Measurements from ENCODE around the gene ZNF222. TPM values are rescaled to one million over a fixed set of nuclear protein-coding genes. Genes with fewer than 3 reads are reported as not detected.

ZNF222 gene
- total RNA-seq, 2 donors from 2014 or later = 1.8 to 4.7 TPM

DNA sequence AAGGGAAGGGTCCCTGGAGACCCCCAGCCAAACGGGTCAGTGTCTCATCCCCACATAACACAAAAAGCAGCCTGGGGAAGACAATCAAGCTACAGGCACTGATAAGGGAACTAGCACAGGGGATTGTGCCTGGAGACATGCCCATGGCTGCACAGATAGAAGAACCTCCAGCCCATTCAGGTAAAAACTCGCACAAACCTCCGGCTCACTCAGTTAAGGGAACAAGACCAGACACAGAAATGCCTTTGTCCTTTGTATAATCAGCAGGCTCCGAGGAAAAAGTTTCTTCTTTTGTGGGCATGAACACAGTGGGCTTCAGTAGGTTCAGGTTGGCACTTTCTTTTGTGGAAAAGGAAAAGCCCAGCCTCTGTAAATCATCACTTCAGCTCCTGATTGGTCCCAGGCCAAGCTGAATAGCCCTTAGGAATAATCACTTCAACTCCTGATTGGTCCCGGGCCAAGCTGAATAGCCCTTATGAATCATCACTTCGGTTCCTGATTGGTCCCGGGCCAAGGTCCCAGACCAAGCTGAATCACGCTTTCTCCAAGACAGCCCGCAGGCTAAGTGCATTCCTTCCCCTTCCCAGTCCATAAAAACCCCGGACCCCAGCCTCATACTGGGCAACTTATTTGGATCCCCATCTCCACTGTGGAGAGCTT lies 27.4 kb upstream of the ZNF222 start:
- no peak overlapping the region for H3K4me3 ChIP-seq
- peaks cover 3 to 7% of the 10 kb centered on the region in 2 donors for H3K4me1 ChIP-seq (ENCODE audit: control insufficient read depth in 1 of 2, low read depth in 2 of 2)
- no peak overlapping the region for H3K27ac ChIP-seq
- DNase-seq (ENCODE audit: low spot score) = no peak
- TF ChIP-seq, protein P1, sequence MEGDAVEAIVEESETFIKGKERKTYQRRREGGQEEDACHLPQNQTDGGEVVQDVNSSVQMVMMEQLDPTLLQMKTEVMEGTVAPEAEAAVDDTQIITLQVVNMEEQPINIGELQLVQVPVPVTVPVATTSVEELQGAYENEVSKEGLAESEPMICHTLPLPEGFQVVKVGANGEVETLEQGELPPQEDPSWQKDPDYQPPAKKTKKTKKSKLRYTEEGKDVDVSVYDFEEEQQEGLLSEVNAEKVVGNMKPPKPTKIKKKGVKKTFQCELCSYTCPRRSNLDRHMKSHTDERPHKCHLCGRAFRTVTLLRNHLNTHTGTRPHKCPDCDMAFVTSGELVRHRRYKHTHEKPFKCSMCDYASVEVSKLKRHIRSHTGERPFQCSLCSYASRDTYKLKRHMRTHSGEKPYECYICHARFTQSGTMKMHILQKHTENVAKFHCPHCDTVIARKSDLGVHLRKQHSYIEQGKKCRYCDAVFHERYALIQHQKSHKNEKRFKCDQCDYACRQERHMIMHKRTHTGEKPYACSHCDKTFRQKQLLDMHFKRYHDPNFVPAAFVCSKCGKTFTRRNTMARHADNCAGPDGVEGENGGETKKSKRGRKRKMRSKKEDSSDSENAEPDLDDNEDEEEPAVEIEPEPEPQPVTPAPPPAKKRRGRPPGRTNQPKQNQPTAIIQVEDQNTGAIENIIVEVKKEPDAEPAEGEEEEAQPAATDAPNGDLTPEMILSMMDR (IDR thresholded peaks at IDR 0.05) = no peak
- H3K36me3 ChIP-seq = peaks cover 36% of the 10 kb centered on the region
- ATAC-seq (ENCODE audit: insufficient number of reproducible peaks, low FRiP score, low read depth) = no peak
- H3K27me3 ChIP-seq (replicated peaks; ENCODE audit: insufficient read depth) = no peaks in the 10 kb centered on the region
- peaks cover 8% of the 10 kb centered on the region for H3K9me3 ChIP-seq

DNA sequence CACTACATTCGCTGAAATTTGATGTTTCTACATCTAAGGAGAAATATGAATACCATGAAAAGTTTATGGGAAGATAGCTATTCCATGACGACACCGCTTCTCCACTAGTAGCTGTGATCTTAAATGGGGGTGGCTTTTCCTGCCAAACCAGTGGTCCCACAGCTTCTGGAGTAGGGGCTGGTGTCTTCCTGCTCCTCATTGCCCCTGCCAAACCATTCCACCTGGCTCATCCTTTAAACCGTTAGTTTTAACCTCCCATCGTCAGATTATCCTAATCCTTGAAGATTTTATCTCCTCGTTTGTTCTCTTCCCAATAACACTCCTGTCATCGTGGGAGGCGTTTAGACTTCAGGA lies 23.0 kb upstream of the ZNF222 start:
- H3K27me3 ChIP-seq (replicated peaks; ENCODE audit: insufficient read depth) = no peaks in the 10 kb centered on the region
- ATAC-seq (ENCODE audit: insufficient number of reproducible peaks, low FRiP score, low read depth) (no peak), DNase-seq (ENCODE audit: low spot score) (no peak)
- TF ChIP-seq, protein P1 (IDR thresholded peaks at IDR 0.05) = no peak
- H3K36me3 ChIP-seq = peaks cover 7% of the 10 kb centered on the region
- H3K4me3 ChIP-seq = peak overlapping the region; percentile 84
- peaks cover 6 to 14% of the 10 kb centered on the region in 2 donors for H3K4me1 ChIP-seq (ENCODE audit: control insufficient read depth in 1 of 2, low read depth in 2 of 2)
- peak overlapping the region; percentile 65 to 75 for H3K27ac ChIP-seq
- H3K9me3 ChIP-seq = peaks cover 5% of the 10 kb centered on the region

DNA sequence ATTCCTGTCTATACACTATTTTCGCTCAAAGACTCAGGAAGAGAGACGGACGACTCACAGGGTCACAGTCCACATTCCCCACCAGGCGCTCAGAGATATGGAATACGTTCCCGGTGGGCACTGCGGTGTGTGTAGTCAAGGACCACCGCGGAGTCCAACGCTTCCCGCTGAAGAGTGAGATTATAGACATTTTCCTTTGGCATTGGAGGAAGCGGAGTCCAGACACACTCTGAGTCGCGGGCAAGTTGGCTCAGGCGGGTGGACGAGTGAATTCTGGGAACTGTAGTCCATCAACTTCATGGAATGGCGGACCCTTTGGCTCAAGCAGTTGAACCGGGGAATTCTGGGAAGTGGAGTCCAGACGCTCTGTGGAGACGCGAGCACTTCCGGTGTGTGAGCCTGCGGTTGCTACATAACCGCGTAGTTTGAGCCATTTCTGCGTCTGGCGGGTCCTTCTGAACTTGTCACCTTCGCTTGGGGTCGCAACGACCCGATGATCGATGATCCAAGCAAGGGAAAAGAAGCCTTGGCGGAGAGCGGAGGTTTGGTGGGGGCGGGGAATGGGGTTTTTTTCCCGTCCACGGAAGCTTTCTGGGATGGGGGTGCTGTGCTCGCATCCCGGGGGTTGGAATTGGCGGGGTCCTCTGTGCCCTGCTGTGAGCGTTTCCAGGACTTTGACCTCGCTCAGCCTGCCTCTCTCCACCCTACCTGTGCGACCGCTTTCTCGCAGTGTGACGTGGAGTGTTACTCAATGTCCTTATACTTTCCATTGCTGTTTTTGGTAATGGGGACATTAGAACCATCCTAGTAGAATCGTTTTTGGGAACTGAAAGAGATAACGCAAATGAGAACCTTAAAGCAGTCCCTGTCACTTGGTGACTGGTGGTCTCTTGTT lies 22.4 kb upstream of the ZNF222 start, which contains the start of gene ZNF230:
Gene ZNF230, plus strand, starts transcription at position 392 of the 895 bp plus-strand sequence. CDS start 4,122 bp downstream, outside the sequence.
- Histone ChIP-seq H3K27ac (peak within 1 kb of the TSS; percentile 65 to 75), H3K4me1 (ENCODE audit: control insufficient read depth in 1 of 2, low read depth in 2 of 2) (peaks cover 6 to 14% of the 10 kb centered on the region in 2 donors), H3K9me3 (no peaks in the 10 kb centered on the region), H3K36me3 (peaks cover 13% of the 10 kb centered on the region), H3K4me3 (peak within 1 kb of the TSS; percentile 84), H3K27me3 (replicated peaks; ENCODE audit: insufficient read depth) (no peaks in the 10 kb centered on the region)
- peak; percentile 77 for DNase-seq (ENCODE audit: low spot score)
- TF ChIP-seq, protein P1 (IDR thresholded peaks at IDR 0.05) = no peak
- ATAC-seq (ENCODE audit: insufficient number of reproducible peaks, low FRiP score, low read depth) = peak; percentile 95

DNA sequence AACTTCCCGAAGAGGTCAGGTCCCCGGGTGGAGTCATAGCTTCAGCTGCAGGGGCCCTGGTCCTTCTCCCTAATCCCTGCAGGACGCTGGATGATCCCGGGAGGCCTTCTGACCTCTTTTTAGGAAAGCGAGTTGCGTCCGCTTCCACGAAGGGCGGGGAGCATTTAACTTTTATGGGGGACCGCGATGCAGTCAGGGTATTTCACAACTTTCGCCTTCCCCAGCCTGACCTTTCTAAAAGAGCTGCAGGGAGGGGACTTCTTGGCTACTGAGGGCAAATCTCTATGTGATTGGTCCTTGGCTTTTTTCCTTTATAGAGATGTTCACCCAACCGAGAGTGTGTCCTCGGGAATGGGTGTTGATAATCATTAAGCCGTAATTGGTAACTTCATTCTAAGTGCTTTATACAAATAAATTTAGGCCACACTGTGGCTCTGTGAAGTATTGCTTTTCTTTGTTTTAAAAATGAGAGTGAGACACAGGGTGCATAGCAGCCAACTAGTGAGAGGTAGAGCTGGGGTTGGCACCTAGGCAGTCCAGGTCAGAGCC lies 21.6 kb upstream of the ZNF222 start:
- Histone ChIP-seq H3K9me3 (peaks cover 6% of the 10 kb centered on the region), H3K27ac (peak overlapping the region in 1 of 2 donors; percentile 40), H3K36me3 (peaks cover 19% of the 10 kb centered on the region), H3K27me3 (replicated peaks; ENCODE audit: insufficient read depth) (no peaks in the 10 kb centered on the region), H3K4me3 (peak overlapping the region; percentile 84), H3K4me1 (ENCODE audit: control insufficient read depth in 1 of 2, low read depth in 2 of 2) (peaks cover 6 to 14% of the 10 kb centered on the region in 2 donors)
- TF ChIP-seq, protein P1 (IDR thresholded peaks at IDR 0.05) = no peak
- no peak for ATAC-seq (ENCODE audit: insufficient number of reproducible peaks, low FRiP score, low read depth)
- no peak for DNase-seq (ENCODE audit: low spot score)

DNA sequence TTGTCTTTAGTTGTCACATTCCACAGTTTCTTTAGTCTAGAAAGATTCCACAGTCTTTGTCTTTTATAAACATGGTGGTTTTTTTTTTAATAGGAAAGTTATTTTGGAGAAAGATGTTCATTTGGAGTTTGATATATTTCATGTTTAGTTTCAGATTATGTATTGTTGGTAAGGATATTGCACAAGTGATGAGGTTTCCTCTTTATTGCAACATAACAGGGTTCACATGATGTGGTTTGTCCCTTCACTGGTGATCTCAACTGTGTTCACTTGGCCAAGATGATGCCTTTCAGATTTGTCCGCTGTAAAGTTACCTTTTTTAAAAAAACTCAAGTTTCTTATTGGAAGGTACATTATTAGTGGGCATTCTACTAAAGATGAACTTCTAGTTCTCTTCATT lies 19.2 kb upstream of the ZNF222 start:
- Histone ChIP-seq H3K27me3 (replicated peaks; ENCODE audit: insufficient read depth) (no peaks in the 10 kb centered on the region), H3K4me3 (no peak overlapping the region), H3K27ac (no peak overlapping the region), H3K9me3 (peaks cover 24% of the 10 kb centered on the region), H3K4me1 (ENCODE audit: control insufficient read depth in 1 of 2, low read depth in 2 of 2) (peaks cover 6 to 14% of the 10 kb centered on the region in 2 donors), H3K36me3 (peaks cover 43% of the 10 kb centered on the region)
- ATAC-seq (ENCODE audit: insufficient number of reproducible peaks, low FRiP score, low read depth) (no peak), DNase-seq (ENCODE audit: low spot score) (no peak)
- TF ChIP-seq, protein P1 (IDR thresholded peaks at IDR 0.05) = no peak

Measured in thoracic aorta (tissue), 2 donors.